Left lobe of liver (tissue), 2 donors: ENCODE data around the gene ABCB11. TPM values are rescaled to one million over a fixed set of nuclear protein-coding genes. Genes with fewer than 3 reads are reported as not detected.

ENCODE experiments used
- ATAC-seq: fragments of 200-7000 bp; cut with Tn5 transposase; one replicate; pipeline ENCODE4 v1.9.1; 2020; ENCODE audit warnings: mild to moderate bottlenecking, moderate library complexity
- DNase-seq: peaks from one replicate; pipeline ENCODE4 v3.0.0-alpha.2; 2020; ENCODE audit warnings: low spot score
- total RNA-seq: library from RNA; stranded (reverse); gene quantifications from one replicate; pipeline ENCODE4 v1.2.1, GENCODE V29; 2021
- donor health status: DM: no; HTN: no; CAD: no; lungs with moderate emphysema.
- donor health status: DM: no; HTN: yes; CAD: no.

Gene ABCB11
- total RNA-seq, 1 donor from 2014 or later = 68.5 TPM

DNA sequence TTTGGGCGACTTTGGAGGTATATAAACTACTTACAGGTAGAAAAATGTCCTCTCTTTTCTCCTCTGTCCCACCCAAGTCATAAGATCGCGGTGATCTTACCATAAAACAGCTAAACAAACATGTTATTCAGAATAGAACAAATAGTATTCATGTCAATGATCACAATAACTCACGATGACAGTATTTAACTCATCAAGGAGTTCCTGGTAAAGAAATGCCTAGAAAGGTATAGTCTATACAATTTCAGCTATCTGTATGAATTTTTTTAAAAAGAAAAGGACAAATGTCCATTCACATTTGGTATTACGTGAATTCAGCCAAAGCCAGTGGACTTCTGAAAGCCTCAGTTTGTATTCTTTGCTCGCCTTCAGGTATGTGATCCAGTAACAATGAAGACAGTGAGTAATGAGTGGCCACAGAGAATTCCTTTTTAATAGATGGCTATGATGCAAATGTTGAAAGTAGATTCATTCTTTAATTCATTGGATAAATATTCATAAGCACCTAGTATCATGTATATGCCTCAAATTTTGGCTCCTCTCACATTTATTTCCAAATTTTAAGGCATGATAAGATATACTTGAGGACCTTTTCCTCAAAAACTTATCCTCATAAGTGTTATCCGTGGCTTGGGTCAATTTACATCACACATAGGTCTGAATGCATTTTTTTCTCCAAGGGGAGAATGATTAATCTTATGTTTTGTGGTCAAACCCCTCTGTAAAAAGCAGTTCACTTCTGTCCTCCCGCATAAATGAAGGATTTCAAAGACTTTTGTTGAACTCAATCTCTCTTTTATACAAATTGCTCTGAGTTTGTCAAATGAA, 20.3 kb downstream of the ABCB11 start:
- no peak for DNase-seq

DNA sequence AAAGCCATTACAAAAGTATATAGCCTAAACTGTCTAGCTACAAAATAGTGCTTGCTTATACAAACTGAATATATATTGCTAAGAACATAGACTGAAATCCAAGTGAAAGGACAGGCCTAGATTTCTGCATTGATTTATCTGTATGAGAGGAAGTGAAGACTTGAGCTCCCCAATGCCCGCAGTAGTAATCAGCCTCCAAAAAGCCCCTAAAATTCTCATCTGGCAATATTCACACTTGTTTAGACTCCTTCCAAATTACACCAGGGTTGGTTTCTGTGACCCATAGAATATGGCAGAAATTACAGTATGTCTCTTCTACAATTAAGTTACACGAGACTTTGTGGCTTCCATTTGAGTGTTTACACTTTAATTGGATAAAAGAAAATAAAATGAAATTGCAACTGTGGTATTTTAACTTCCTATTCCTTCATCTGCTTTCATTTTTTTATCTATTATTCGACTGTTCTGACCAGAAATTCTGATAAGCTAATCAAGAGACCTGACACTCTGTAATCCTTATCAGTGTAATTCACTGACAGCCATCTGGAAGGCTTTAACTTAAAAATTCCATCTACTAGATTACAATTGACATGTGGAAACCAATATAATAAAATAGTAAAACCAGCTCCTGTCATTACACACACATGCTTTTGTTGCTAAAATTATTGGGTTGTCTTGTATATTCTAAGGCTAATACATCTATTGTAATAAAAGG, 21.1 kb downstream of the ABCB11 start:
- no peak for DNase-seq
- no peak for ATAC-seq

More for the DNA sequence above, 20.3 kb downstream of the ABCB11 start:
- ATAC-seq = no peak

DNA sequence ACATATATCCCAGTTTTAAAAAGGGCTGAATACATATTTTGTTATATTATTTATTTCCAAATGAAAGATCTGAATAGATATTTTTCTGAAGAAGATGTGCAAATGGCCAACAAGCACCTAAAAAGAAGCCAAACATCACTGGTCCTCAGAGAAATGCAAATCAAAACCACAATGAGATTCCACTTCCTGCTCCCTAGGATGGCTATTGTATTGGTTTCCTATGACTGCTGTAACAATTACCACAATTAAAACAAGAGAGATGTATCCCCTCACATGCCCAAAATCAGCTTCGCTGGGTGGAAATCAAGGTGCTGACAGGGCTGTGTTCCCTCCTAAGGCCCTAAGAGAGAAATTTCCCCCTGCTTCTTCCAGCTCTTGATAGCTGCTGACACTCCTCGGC, 23.2 kb downstream of the ABCB11 start:
- DNase-seq (no peak), ATAC-seq (no peak)

DNA sequence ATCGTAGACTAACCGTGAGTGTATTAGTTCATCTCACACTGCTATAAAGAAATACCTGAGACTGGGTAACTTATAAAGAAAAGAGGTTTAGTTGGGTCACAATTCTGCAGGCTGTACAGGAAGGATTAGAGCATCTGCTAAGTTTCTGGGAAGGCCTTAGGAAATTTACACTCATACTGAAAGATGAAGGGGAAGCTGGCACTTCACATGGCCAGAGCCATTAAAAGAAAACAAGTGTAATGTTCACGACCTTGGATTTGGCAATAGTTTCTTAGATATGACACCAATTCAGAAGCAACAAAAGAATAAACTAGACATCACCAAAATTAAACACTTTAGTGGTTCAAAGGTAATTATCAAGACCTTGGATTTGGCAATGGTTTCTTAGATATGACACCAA, 23.8 kb downstream of the ABCB11 start:
- ATAC-seq = no peak
- DNase-seq = no peak

DNA sequence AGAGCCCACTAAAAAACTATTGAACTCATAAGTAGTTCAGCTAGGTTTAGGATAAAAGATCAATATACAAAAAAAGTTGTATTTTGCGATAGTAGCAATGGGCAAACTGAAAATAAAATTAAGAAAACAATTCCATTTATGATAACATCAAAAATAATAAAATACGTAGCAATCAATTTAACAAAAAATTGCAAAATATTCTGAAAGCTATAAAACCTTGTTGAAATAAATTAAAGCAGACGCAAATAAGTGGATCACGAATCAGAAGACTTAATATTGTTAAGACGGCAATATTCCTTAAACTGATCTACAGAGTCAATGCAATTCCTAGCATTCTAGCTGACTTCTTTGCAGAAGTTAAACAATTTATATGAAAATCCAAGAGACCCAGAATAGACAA, 24.5 kb downstream of the ABCB11 start:
- DNase-seq (no peak), ATAC-seq (no peak)

DNA sequence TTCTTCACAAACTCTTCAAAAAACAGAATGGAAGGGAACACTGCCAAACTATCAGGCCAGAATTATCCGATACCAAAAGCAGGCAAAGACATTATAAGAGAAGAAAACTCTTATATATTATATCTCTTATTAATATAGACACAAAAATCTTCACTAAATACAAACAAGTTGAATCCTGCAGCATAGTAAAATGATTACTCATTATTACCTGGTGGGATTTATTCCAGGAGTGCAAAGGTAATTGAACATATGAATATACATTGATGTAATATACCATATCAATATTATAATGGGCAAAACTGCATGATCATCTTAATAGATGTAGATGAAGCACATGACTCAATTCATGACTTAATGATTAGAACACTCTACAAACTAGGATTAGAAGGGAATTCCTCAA, 25.1 kb downstream of the ABCB11 start:
- ATAC-seq (no peak), DNase-seq (no peak)

DNA sequence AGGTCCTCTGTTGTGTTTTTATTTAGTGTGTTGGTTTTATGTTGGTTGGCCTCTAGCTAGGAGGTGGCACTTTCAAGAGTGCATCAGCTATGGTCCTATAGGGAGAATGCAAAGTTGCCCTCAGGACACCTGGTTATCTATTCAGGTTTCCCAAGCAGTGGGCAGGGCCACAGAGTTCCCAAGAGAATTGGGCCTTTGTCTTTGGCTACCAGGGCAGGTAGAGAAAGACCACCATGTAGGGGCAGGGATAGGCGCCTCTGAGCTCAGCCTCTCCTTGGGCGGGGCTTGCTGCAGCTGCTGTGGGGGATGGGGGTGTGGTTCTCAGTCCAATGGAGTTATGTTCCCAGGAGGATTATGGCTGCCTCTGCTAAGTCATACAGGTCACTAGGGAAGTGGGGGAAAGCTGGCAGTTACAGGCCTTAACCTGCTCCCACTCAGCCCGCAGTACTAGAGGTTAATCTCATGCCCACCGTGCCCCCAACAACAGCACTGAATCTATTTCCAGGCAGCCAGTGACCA, 26.0 kb downstream of the ABCB11 start:
- no peak for DNase-seq
- ATAC-seq = no peak

DNA sequence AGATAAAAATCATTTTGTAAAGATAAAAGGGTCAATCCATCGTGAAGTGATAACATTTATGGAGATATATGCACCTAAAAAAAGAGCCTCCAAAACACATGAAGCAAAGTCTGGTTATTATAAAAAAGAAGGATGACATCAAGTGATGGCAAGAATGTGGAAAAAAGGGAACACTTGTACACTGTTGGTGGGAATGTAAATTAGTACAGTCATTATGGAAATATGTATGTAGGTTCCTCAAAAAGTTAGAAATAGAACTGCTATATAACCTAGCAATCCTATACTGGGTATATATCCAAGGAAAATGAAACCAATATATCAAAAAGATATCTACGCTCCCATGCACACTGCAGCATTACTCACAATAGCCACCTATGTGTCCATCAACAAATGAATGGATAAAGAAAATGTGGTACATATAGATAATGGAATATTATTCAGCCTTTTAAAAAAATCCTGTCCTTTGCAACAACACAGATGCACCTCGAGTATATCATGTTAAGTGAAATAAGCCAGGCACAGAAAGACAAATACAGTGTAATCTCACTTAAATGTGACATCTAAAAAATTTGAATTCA, 28.9 kb downstream of the ABCB11 start:
- DNase-seq (no peak), ATAC-seq (no peak)

DNA sequence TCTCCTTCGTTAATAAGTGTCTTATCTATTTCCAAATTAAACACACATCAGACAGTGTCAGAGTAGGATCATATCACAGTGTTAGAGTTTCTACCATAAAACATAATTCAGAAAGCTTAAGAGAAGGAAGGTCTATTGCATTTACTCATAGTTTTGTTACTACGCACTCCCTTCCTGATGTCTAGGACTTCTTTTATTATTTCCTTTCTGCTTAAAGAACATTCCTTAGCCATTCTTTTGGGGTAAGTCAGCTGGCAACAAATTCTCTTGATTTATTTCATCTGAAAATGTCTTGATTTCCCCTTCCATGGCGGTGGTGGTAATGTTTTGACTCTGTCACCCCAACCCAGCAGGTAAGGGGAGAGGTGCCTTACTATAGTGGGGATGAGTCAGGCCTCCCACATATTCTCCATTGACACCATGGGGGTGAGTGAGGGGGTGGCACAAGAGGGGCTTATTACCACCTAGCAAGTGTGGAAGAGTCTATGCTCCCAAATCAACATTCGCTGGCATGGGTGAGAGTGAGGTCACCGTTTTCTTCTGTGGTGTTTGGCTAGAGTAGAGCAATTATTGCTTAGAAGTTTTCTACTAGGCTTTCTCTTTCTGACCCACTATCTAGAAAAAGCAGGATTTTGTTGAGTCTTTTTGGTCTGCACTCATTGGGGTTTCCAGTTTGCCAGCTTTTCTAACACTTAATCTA, 29.9 kb downstream of the ABCB11 start:
- DNase-seq (no peak), ATAC-seq (no peak)

DNA sequence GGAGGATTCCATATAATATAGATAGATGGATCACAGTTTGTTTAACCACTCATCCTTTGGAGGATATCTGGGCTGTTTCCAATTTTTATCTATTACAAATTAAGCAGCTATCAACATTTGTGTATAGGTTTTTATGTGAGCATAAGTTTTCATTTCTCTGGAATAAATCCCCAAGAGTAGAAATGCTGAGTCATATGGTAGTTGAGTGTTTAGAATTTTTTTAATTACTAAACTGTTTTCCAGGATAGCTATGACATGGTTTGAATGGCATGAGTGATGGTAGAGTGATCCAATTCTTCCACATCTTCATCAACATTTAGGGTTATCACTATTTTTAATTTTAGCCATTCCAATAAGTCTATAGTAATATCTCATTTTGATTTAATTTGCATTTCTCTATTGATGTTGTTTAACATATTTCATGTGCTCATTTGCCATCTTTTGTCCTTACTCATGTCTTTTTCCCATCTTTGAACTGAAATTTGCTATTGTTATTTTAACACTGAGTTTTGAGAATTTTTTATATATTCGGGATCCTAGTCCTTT, 31.4 kb downstream of the ABCB11 start:
- ATAC-seq (no peak), DNase-seq (no peak)

DNA sequence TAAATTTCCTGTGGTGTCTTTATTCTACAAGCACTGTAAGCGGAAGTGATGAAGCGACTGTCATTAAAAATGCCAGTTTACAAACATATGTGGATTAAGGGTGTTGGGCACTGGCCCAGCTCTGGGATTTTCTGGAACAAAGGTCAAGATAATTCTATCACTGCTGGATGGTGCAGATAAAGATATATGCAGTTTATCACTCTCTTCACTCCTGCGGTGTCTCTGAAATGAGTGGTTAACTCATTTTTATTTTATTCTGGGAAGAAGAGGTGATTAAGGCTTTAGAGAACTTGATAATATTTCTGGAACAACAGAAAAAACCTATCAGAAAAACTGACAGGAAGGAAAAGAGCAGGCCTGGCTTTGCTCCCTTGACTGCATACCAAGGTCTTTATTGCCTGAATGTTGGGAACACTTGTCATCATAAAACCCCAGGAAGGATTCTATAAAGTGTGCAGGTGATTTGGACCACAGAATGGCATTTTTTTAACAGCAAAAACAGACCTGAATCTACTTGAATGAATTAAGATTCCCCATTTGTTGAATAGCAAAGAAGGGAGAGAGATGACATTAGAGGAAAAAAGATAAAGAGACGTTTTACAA, 32.4 kb downstream of the ABCB11 start:
- no peak for ATAC-seq
- DNase-seq = no peak

DNA sequence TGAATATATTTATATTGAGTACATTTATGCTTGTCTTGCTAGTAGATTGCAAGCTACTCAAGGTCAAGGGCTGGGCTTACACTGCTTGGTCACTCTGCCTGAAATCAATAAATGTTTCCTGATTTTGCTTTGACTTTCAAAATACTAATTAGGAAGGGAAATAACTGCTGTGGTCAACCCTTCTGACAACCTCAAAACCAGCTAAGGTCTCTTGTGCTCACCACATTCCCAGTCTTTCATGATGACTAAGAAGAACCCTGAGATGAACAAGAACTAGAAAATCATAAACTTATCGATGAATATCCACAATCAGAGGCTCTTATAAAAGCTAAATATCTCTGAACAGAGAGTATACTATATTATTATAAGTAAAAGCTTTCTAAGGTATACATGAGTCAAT, 33.3 kb downstream of the ABCB11 start:
- no peak for ATAC-seq
- DNase-seq = no peak

DNA sequence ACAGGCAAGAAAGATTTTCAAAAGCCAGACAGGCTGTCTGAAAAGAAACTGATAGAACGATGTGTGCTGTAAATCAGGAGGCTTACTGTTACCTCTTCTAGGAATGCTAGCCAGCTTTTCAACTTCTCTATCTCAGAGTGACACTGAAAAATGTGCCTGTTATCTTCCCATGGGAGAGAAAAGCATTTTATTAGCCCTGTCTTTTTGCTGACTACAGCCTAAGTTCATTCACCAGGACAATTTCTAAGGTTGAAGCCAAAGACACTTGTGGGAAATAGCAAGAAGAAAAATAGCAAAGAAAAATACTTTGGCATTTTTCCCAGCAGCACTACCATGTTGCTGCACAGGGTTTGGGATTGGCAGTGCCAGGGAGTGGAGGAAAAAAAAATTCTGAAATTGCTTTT, 34.0 kb downstream of the ABCB11 start:
- DNase-seq (no peak), ATAC-seq (no peak)

DNA sequence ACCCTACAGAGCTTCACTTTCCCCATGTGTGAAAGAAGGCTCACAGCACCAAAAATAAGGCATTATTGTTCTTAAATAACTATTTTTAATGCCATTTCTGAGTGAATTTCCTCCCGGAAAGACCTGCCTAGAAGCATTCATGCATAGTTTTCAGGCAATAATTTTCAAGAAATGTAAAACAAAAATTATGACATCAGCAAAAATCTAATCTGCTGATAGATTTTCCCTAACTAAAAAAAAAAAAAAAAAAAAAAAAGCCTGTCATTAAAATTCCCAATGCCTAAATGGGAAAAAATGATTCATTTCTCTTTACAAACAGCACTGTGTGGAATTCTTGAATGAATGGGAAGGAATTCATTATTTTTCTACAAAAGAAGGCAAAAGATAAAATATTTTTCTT, 35.4 kb downstream of the ABCB11 start:
- ATAC-seq = no peak

DNA sequence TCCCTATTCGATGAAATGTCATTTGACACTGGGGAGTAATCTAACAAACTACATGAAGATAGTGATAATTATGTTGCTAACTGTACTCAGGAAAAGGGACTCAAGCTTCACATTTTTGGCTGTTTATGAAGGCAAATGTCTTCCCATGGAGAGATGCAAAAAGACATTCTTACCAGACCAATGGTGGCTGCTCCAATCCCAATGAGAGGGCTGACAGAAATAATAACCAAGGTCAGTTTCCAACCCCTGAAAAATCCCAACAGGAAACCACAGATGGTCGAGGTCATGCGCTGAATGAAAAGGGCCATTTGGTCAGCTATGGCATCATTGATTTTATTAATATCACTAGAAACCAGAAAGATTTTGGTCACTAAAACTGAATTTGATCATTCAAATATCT, 37.6 kb downstream of the ABCB11 start:
- DNase-seq (no peak), ATAC-seq (no peak)

More for the DNA sequence above, 35.4 kb downstream of the ABCB11 start:
- DNase-seq = no peak

DNA sequence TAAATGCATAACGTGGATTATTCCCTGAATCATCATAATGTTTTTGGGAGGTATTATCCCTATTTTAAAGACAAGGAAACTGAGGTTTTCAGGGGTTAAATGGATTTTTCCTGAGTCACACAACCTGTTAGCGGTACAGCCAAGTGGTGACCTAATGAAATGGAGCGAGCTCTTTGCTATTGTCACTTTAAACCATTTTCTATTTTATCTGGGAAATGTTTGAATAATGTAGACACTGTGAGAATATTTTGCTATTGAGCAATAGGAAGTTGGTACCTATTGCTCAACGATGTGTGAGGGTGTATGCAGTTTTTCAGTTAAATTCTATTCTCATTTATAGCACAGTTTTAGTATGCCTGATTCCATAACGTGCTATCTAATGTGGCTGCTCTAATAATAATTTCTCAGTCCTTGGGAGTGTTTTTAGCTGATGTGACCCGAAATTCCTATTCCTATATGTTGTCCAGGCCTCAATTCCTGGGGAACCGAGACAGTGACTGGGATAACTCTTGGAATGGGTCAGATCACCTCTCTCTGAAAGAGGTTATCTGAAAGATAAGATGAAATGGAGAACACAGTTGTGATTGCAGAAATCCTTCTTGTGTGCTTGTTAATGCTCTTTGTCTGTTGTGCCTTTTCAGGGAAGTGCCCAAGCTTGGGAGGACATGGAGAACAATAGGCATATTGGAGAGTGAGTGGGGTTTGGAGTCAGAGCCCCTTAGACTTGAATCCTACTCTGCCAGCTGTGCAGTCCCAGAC, 38.4 kb downstream of the ABCB11 start:
- ATAC-seq = peak; percentile 78
- DNase-seq = no peak

DNA sequence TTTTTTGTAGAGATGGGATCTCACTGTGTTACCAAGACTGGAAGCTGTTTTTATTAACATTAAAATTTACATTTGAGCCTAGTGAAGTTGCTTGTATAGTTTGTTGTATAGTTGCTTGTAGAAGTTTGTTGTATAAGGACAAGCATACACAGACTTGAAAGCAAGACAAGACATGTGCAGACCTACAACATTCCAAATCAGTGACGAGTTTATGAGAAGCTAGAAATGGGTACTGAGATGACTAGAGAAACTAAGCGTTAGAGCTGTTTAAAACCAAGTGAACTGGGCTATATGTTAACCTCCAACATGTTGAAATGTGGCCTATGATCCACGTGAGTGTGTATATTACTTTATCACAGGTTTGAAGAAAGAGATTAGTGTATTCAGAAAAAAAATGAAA, 39.1 kb downstream of the ABCB11 start:
- ATAC-seq (no peak), DNase-seq (no peak)

DNA sequence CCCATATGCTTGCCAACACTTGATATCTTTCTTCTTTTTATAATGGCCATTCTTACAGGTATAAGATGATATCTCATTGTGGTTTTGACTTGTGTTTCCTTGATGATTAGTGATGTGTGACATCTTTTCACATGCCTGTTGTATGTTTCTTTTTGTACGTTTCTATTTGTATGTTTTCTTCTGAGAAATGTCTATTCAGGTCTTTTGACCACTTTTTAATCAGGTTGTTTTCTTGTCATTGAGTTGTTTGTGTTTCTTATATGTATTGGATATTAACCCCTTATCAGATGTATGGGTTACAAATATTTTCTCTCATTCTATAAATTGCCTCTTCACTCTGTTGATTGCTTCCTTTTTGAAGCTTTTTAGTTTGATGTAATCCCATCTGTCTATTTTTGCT, 42.4 kb downstream of the ABCB11 start:
- no peak for DNase-seq
- no peak for ATAC-seq

DNA sequence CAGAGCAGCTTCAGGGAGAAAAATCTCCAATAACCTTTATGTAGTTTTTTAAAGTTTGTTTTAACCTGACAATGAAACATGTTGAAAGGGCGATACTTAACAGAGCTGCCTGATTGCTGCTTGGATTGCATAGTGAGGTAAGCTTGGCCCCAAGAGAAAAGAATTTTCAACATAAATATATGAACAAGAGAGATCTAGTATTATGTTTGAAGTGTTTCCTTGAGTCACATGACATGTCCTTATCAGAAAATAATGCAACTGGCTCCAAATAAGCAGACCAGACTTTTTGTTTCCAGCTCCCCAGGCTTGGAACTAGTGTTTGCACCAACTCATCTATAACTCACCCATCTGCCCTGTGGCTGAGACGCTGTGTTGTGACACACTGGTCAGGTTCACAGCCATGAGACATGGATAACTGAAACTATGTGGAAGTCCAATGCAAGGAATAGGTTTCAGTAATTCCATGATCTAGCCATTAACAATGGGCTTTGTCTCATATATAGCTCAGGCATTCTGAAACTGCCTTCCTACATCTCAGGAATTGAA, 44.7 kb downstream of the ABCB11 start:
- DNase-seq = no peak
- no peak for ATAC-seq

DNA sequence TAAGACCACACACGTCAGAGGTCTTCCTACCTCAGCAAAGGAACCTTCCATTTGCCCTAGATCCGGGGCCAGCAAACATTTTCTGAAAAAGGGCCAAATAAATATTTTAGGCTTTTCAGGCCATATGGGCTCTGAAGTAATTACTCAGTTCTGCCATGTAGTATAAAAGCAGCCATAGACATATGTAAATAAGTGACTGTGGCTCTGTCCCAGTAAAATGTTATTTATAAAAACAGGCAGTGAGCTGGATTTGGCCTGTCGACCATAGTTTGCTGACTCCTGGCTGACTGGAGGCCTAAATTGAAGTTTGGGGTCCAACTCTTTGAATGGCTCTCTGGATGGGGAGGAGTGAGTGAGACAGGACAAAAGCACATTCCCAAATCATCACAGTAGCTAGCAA, 49.5 kb downstream of the ABCB11 start:
- DNase-seq (no peak), ATAC-seq (no peak)
